Measurements from ENCODE around the gene LGALSL.
A peak's percentile ranks its signal among the peaks of the same experiment; 100 is the strongest.

LGALSL gene

DNA sequence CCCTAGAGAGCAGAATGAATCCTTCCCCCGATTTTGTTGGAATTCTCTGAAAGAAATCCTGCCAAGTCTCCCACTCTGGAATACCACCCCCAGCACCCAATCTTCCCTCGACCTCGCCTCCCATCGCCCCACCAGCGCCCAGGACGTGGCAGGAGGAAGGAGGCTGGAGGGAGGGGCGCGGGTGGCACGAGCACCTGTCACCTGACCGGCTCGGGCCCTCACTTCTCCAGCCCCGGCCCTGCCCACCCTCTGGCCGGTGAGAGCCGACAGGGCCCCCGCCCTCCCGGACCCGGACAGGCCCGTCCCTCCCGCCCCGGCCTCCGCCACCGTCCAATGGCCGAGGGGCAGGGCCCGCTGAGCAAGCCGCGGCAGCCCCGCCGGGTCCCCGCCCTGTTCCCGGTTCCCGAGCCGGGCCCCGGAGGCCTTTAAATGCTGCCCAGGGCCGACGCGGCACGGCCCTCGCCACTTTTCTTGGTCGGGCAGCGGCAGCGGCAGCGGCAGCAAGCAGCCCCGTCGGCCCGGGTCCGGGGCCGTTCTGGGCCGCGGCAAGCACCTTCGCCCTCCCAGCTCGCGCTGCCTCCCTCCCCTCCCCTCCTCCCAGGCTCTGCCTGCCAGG, at the start of gene LGALSL:
Gene LGALSL (plus strand): TSS at position 393 of the 616 bp plus-strand sequence. CDS start 384 bp downstream, outside the sequence.
- no peak for TF ChIP-seq CTCF (IDR thresholded peaks at IDR 0.05; ENCODE audit: low read depth, low read length)
- peak within 1 kb of the TSS; percentile 91 for H3K27ac ChIP-seq
- peak within 1 kb of the TSS; percentile 86 for H3K4me3 ChIP-seq (ENCODE audit: low read depth, low read length)
- H3K27me3 ChIP-seq (ENCODE audit: insufficient read depth, low read depth, severe bottlenecking) = no peaks in the 10 kb centered on the region
- H3K36me3 ChIP-seq = peaks cover 20% of the 10 kb centered on the region
- peak; percentile 87 for DNase-seq
- H3K9me3 ChIP-seq (ENCODE audit: severe bottlenecking) = no peaks in the 10 kb centered on the region

DNA sequence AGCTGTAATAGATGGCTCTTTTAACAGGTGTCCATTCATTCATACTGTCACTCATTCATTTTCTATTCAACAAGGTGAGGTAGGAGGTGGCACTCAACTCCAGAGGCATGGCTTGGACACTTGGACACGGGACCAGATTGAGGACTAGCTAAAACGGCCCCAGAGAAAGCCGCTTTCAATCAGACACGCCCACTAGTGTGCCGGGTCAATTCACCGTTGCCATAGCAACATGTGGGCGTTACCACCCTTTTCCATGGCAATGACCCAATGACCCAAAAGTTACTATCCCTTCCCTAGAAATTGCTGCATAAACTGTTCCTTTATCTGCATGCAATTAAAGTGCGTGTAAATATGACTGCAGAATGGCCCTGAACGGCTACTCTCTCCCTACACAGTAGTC, 49.2 kb upstream of the LGALSL start:
- no peak overlapping the region for H3K27ac ChIP-seq
- H3K36me3 ChIP-seq = no peaks in the 10 kb centered on the region
- H3K9me3 ChIP-seq (ENCODE audit: severe bottlenecking) = no peaks in the 10 kb centered on the region
- H3K27me3 ChIP-seq (ENCODE audit: insufficient read depth, low read depth, severe bottlenecking) = no peaks in the 10 kb centered on the region
- no peak overlapping the region for H3K4me3 ChIP-seq (ENCODE audit: low read depth, low read length)
- no peak for TF ChIP-seq CTCF (IDR thresholded peaks at IDR 0.05; ENCODE audit: low read depth, low read length)
- DNase-seq = no peak

DNA sequence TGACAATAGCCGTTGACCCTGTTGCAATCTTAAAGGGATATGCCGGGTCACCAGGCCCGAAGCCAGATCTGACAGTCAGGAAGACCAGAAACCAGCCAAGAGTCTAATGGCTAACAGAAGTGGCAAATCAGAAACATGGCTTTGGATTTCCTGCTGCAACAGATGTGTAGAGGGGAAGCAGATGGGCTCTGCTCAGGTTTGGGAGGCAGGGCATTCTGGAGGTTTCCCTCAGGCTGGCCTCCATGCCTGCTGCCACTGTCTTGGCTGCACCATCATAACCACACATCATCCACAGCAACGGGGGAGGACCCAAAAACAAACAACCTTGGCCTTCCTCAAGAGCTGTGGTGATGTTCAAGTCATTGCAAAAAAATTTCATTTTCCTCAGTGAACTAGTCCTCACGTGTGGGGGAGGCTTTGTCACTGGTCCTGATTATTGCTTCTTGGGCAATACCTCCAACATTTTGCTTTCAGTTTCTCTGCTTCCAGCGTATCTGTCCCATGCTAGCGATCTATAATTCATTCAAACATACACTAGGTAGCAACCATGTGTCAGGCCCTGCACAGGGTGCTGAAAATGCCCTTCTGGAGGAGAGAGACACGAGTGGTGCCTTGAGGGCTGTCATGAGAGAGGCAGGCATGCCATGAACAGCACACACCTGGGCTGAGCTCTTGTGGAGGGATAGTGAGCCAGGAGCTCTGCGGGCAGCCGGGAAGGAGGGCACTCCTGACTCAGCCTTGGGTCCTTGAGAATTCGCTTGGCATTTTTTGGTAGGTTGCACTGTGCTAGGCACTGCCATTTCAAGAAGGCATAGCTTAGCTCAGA, 48.2 kb upstream of the LGALSL start:
- no peak overlapping the region for H3K27ac ChIP-seq

DNA sequence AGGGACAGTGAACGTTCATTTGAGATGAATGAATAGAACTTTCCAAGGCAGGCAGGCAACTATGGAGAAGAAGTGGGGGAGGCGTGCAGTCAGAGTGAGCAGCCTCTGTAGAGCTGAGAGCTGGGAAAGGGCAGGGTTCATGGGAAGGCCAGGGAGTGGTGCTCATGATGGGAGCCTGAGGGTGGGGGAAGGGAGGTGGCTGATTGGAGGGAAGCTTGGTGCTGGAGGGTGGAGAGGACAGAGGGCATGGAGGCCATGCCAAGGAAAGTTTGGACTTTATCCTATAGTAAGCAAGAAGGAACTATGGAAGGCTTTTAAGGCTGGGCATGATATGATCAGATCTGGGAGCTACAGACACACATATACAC, 47.6 kb upstream of the LGALSL start:
- no peak for TF ChIP-seq CTCF (IDR thresholded peaks at IDR 0.05; ENCODE audit: low read depth, low read length)
- Histone ChIP-seq H3K27ac (no peak overlapping the region), H3K36me3 (no peaks in the 10 kb centered on the region), H3K4me3 (ENCODE audit: low read depth, low read length) (no peak overlapping the region), H3K27me3 (ENCODE audit: insufficient read depth, low read depth, severe bottlenecking) (no peaks in the 10 kb centered on the region), H3K9me3 (ENCODE audit: severe bottlenecking) (no peaks in the 10 kb centered on the region)
- no peak for DNase-seq

More for the DNA sequence above, 48.2 kb upstream of the LGALSL start:
- no peak for DNase-seq
- no peaks in the 10 kb centered on the region for H3K9me3 ChIP-seq (ENCODE audit: severe bottlenecking)
- no peaks in the 10 kb centered on the region for H3K36me3 ChIP-seq
- H3K4me3 ChIP-seq (ENCODE audit: low read depth, low read length) = no peak overlapping the region
- TF ChIP-seq CTCF (IDR thresholded peaks at IDR 0.05; ENCODE audit: low read depth, low read length) = no peak
- H3K27me3 ChIP-seq (ENCODE audit: insufficient read depth, low read depth, severe bottlenecking) = no peaks in the 10 kb centered on the region

DNA sequence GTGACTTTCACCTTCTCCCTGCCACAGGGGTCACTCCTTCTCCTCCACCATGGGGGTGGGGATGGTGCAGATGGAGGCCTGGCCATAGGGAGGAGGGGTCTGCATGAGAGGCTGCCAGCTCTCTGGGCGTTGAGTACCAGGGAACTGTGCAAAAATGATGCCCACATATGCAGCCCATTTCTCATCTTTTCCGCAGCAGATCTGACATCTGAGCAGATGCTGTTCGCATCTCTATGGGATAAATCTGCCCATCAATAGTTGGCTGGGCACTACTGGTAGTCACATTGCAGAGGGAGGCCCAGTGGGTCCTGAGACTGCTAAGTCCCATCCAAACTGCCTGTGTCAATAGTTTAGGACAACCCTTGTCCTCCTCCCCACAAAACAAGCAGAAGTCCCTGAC, 45.9 kb upstream of the LGALSL start:
- TF ChIP-seq CTCF (IDR thresholded peaks at IDR 0.05; ENCODE audit: low read depth, low read length) = no peak
- no peaks in the 10 kb centered on the region for H3K27me3 ChIP-seq (ENCODE audit: insufficient read depth, low read depth, severe bottlenecking)
- no peak overlapping the region for H3K27ac ChIP-seq
- no peaks in the 10 kb centered on the region for H3K9me3 ChIP-seq (ENCODE audit: severe bottlenecking)
- DNase-seq = no peak
- H3K4me3 ChIP-seq (ENCODE audit: low read depth, low read length) = no peak overlapping the region
- H3K36me3 ChIP-seq = no peaks in the 10 kb centered on the region
